GM12878 (cell line): Measurements from ENCODE around the gene REPIN1. TPM values are rescaled to one million over a fixed set of nuclear protein-coding genes. Genes with fewer than 3 reads are reported as not detected.

Experiments used
- ATAC-seq: fragments of 200-7000 bp; cut with Tn5 transposase; 3 replicates; pipeline ENCODE4 v1.9.1; 2020; ENCODE audit warnings: mild to moderate bottlenecking, moderate library complexity
- BruUV-seq: library from RNA; stranded (reverse); fragments of 400-500 nt; replicated peaks from 2 replicates; lab custom pipeline; 2021; lab: Mats Ljungman, UMichigan
- CTCF ChIA-PET: fragments of 300-600 bp; sonication (Branson Sonifier 250); formaldehyde crosslinking; extraction: SDS; loops from one replicate; lab custom pipeline; 2021; ENCODE audit warnings: inconsistent platforms; lab: Yijun Ruan, JAX
- POLR2A ChIA-PET: fragments of 350-600 bp; formaldehyde crosslinking; extraction: SDS; loops from one replicate; lab custom pipeline; 2021; ENCODE audit warnings: inconsistent platforms; lab: Charles Lee
- RAD21 ChIA-PET: fragments of 300-600 bp; sonication (Branson Sonifier 250); formaldehyde crosslinking; loops from one replicate; lab custom pipeline; 2023; ENCODE audit warnings: antibody characterized with exemption; ENCODE audit not compliant: unreplicated experiment; lab: Charles Lee
- SMC1A ChIA-PET: fragments of 300-600 bp; sonication (Branson Sonifier 250); formaldehyde crosslinking; loops from one replicate; lab custom pipeline; 2023; ENCODE audit not compliant: unreplicated experiment, uncharacterized antibody; lab: Charles Lee
- DNase-seq: peaks from one replicate; pipeline ENCODE4 v3.0.0-alpha.2; 2011; ENCODE audit warnings: low read depth, low spot score
- FAIRE-seq: peaks from 3 replicates; lab custom pipeline; 2011; peaks lifted over from hg19 to GRCh38; lab: Jason Lieb, UNC
- H2AFZ ChIP-seq: 2 replicates; pipeline ENCODE4 v1.6.0; 2011; ENCODE audit warnings: low read depth, low read length, control low read depth; ENCODE audit not compliant: control insufficient read depth
- H3K27ac ChIP-seq: 2 replicates; pipeline ENCODE4 v1.5.1; 2011; ENCODE audit warnings: control low read depth; ENCODE audit not compliant: control insufficient read depth, insufficient read depth
- H3K27me3 ChIP-seq, 2 experiments: replicated peaks in 1 of 2; 2 replicates each; pipeline versions ENCODE4 v1.6.0 to v1.6.1; 2011; ENCODE audit warnings: low read length in 1 of 2; ENCODE audit not compliant: control insufficient read depth in 2 of 2, insufficient read depth in 2 of 2
- H3K36me3 ChIP-seq, 2 experiments: 2 replicates each; pipeline ENCODE4 v1.5.1; 2011; ENCODE audit warnings: low read length in 1 of 2; ENCODE audit not compliant: control insufficient read depth in 2 of 2, insufficient read depth in 2 of 2
- H3K4me1 ChIP-seq: 2 replicates; pipeline ENCODE4 v1.6.1; 2011; ENCODE audit warnings: mild to moderate bottlenecking, low read length, moderate library complexity, mixed read lengths; ENCODE audit not compliant: control insufficient read depth, insufficient read depth
- H3K4me2 ChIP-seq: 2 replicates; pipeline ENCODE4 v1.6.0; 2011; ENCODE audit warnings: control low read depth; ENCODE audit not compliant: control insufficient read depth, insufficient read depth
- H3K4me3 ChIP-seq: fragments of 200-600 bp; sonication (generic); 2 replicates; pipeline ENCODE4 v1.5.1; 2016
- H3K79me2 ChIP-seq: 2 replicates; pipeline ENCODE4 v1.6.0; 2011; ENCODE audit warnings: low read length; ENCODE audit not compliant: control insufficient read depth, insufficient read depth
- H3K9ac ChIP-seq: 2 replicates; pipeline ENCODE4 v1.8.0; 2011; ENCODE audit warnings: low read length, control low read depth, mixed read lengths; ENCODE audit not compliant: control insufficient read depth, insufficient read depth
- H3K9me3 ChIP-seq: replicated peaks from 3 replicates; pipeline ENCODE4 v1.5.1; 2011; ENCODE audit warnings: mild to moderate bottlenecking, low read length; ENCODE audit not compliant: control insufficient read depth, insufficient read depth
- H4K20me1 ChIP-seq: 2 replicates; pipeline ENCODE4 v1.6.0; 2011; ENCODE audit not compliant: control insufficient read depth, insufficient read depth
- CTCF ChIP-seq, 3 experiments: IDR thresholded peaks in 2 of 3; conservative IDR thresholded peaks in 1 of 3; 2 replicates each; pipeline ENCODE4 v1.5.1; 2011; ENCODE audit warnings: low read depth in 3 of 3, low read length in 3 of 3, mild to moderate bottlenecking in 3 of 3, control low read depth in 2 of 3, moderate library complexity in 2 of 3, inconsistent platforms in 1 of 3, mixed read lengths in 1 of 3; ENCODE audit not compliant: control insufficient read depth in 2 of 3, insufficient read depth in 1 of 3; ENCODE audit errors: extremely low read depth in 1 of 3
- E2F8 ChIP-seq: fragments of 450-650 bp; IDR thresholded peaks from 2 replicates; pipeline ENCODE4 v1.6.1; 2018; ENCODE audit warnings: mild to moderate bottlenecking, low read depth, moderate library complexity; ENCODE audit not compliant: partially characterized antibody
- EED ChIP-seq: sonication (generic); IDR thresholded peaks from 2 replicates; pipeline ENCODE4 v1.6.1; 2016; ENCODE audit warnings: antibody characterized with exemption, low read depth
- EZH2 ChIP-seq: IDR thresholded peaks from 2 replicates; pipeline ENCODE4 v1.6.1; 2012; ENCODE audit warnings: low read depth, mild to moderate bottlenecking, control low read depth, inconsistent platforms, low read length, borderline replicate concordance; ENCODE audit not compliant: control insufficient read depth
- HDGF ChIP-seq: fragments of 450-650 bp; IDR thresholded peaks from 2 replicates; pipeline ENCODE4 v1.6.1; 2016; ENCODE audit warnings: antibody characterized with exemption
- IKZF2 ChIP-seq, 2 experiments: fragments of 450-650 bp; IDR thresholded peaks; 2 replicates each; pipeline ENCODE4 v1.6.1; 2017; ENCODE audit warnings: mild to moderate bottlenecking in 2 of 2, moderate library complexity in 2 of 2
- PAX5 ChIP-seq: IDR thresholded peaks from 2 replicates; pipeline ENCODE4 v1.6.1; 2011; ENCODE audit warnings: low read depth, low read length, borderline replicate concordance
- PAX8 ChIP-seq: fragments of 450-650 bp; IDR thresholded peaks from 2 replicates; pipeline ENCODE4 v1.6.1; 2017; ENCODE audit warnings: mild to moderate bottlenecking, moderate library complexity
- POLR2AphosphoS2 ChIP-seq: IDR thresholded peaks from 2 replicates; pipeline ENCODE4 v1.6.1; 2011; ENCODE audit warnings: low read depth, mild to moderate bottlenecking, low read length, improper control_type of control experiment, moderate library complexity
- RAD51 ChIP-seq: fragments of 450-650 bp; IDR thresholded peaks from 2 replicates; pipeline ENCODE4 v1.6.1; 2016; ENCODE audit warnings: moderate library complexity, mild to moderate bottlenecking, inconsistent platforms
- RELA ChIP-seq: fragments of 450-650 bp; IDR thresholded peaks from 2 replicates; pipeline ENCODE4 v1.8.0; 2014; ENCODE audit warnings: borderline replicate concordance; ENCODE audit not compliant: partially characterized antibody
- SIN3A ChIP-seq: IDR thresholded peaks from 2 replicates; pipeline ENCODE4 v1.6.1; 2012; ENCODE audit warnings: low read depth, low read length, improper control_type of control experiment
- SP1 ChIP-seq: IDR thresholded peaks from one replicate; pipeline ENCODE4 v1.6.1; 2011; ENCODE audit warnings: low read depth, low read length
- TCF12 ChIP-seq: IDR thresholded peaks from 2 replicates; pipeline ENCODE4 v1.6.1; 2011; ENCODE audit warnings: low read depth, mild to moderate bottlenecking, low read length
- TCF3 ChIP-seq: IDR thresholded peaks from 2 replicates; pipeline ENCODE4 v1.6.1; 2012; ENCODE audit warnings: low read depth, mild to moderate bottlenecking, low read length, borderline replicate concordance; ENCODE audit not compliant: insufficient read depth
- TCF7 ChIP-seq: IDR thresholded peaks from 2 replicates; pipeline ENCODE4 v1.6.1; 2014; ENCODE audit warnings: antibody characterized with exemption, borderline replicate concordance
- WGBS: methylation state at CpG from one replicate; pipeline ENCODE4 v1.1.6; 2016; ENCODE audit warnings: low lambda C conversion rate; ENCODE audit not compliant: insufficient replicate concordance, insufficient coverage; ENCODE audit errors: missing lambda C conversion rate; 5-methylcytosine and 5-hydroxymethylcytosine counted together
- in situ Hi-C: fragments of 300-500 bp; cut with MboI; formaldehyde crosslinking; loops from 9 replicates; pipeline ENCODE4 v1.14.3; 2018; ENCODE audit warnings: mixed read lengths
- intact Hi-C: fragments of 100-400 bp; cut with micrococcal nuclease; formaldehyde crosslinking; loops from one replicate; pipeline ENCODE4 v1.14.2; 2022; ENCODE audit not compliant: unreplicated experiment
- polyA plus RNA-seq, 11 experiments: library from polyadenylated mRNA; depleted of rRNA in 4 of 11; unstranded in 6 of 11; stranded (reverse) in 5 of 11; fragments of >200 nt; fragmentation: Nextera tagmentation in 4 of 11; fragmentation: Illumina TruSeq in 1 of 11; extraction: Ambion mirVana in 4 of 11; extraction: Trizol in 1 of 11; gene quantifications; 1 replicate in 1 of 11; 2 replicates in 10 of 11; pipeline versions ENCODE4 v1.2.1 to v1.2.3, GENCODE V29; 2011 to 2016; ENCODE audit warnings: inconsistent platforms in 2 of 11, missing spikeins in 2 of 11, low read depth in 1 of 11
- total RNA-seq, 4 experiments: library from RNA; depleted of rRNA in 3 of 4; stranded (reverse); fragments of >200 nt in 3 of 4; fragmentation: Illumina TruSeq in 1 of 4; extraction: Trizol in 1 of 4; gene quantifications; 2 replicates each; pipeline versions ENCODE4 v1.2.1 to v1.2.3, GENCODE V29; 2013 to 2021

Gene REPIN1
- total and polyA plus RNA-seq, 10 of the 15 experiments (the other 5 are each of a cell fraction or from before 2014, with no cell fraction given): 5.1 to 172 (median 76.9) TPM

- TF ChIP-seq E2F8 (no peak), EED (no peak), RAD51 (no peak), PAX5 (no peak), TCF12 (no peak)
These were observed 28.2 kb downstream of the REPIN1 start (continued) for GRCh38 chr7:150396851-150397260.

GRCh38 chr7:150397346-150398107 is 28.9 kb downstream of the REPIN1 start:
- in situ Hi-C loops: no loop called here
- Histone ChIP-seq H2AFZ (no peak overlapping the region), H3K4me1 (peaks cover 23% of the 10 kb centered on the region), H4K20me1 (no peaks in the 10 kb centered on the region; the same call in 1 of the 2 replicates), H3K27ac (no peak overlapping the region)
- ATAC-seq: no peak
- TF ChIP-seq IKZF2 (IDR thresholded peaks at IDR 0.05) (no peak), TCF3 (no peak), SP1 (no peak), HDGF (no peak), RELA (no peak), CTCF (IDR thresholded peaks at IDR 0.05 in 2 of 3, conservative IDR thresholded peaks at IDR 0.05 in 1 of 3; ENCODE audit: control insufficient read depth in 2 of 3, extremely low read depth in 1 of 3, insufficient read depth in 1 of 3, low read depth in 3 of 3, low read length in 3 of 3) (no peak), EZH2 (no peak), TCF7 (no peak), SIN3A (no peak), PAX8 (no peak), POLR2AphosphoS2 (no peak)
- TF ChIP-seq, all 136 proteins: peak for 0
- SMC1A ChIA-PET: no interaction called here
- BruUV-seq: no TSS peak
- CTCF ChIA-PET: no interaction called here
- DNase-seq (no peak), FAIRE-seq (no peak)
- Histone ChIP-seq H3K4me3 (no peak overlapping the region), H3K79me2 (no peaks in the 10 kb centered on the region), H3K36me3 (peaks cover 0 to 12% of the 10 kb centered on the region in 2 experiments; a peak in 3 of 4 replicates), H3K27me3 (no peaks in the 10 kb centered on the region), H3K4me2 (no peak overlapping the region), H3K9ac (no peak overlapping the region), H3K9me3 (no peaks in the 10 kb centered on the region)
- RAD21 ChIA-PET: no interaction called here
- WGBS: 99% methylated on average over 70 of the region's 91 CpGs
- intact Hi-C loops: no loop called here
- POLR2A ChIA-PET: no interaction called here
